HG03571 (cell line): ENCODE data around the gene SREBF2.
"Not testable (repeated sequence)": the region's sequence is repeated elsewhere in the genome, so short reads cannot be mapped to it uniquely, and the experiment has no call there.

Experiments
- ATAC-seq: cut with Tn5 transposase; IDR thresholded peaks from one replicate; pipeline ENCODE4 v1.9.1; 2021; ENCODE audit not compliant: unreplicated experiment

SREBF2 gene

GRCh38 chr22:41841085-41841712 lies 8.3 kb downstream of the SREBF2 start:
- ATAC-seq: no peak

DNA sequence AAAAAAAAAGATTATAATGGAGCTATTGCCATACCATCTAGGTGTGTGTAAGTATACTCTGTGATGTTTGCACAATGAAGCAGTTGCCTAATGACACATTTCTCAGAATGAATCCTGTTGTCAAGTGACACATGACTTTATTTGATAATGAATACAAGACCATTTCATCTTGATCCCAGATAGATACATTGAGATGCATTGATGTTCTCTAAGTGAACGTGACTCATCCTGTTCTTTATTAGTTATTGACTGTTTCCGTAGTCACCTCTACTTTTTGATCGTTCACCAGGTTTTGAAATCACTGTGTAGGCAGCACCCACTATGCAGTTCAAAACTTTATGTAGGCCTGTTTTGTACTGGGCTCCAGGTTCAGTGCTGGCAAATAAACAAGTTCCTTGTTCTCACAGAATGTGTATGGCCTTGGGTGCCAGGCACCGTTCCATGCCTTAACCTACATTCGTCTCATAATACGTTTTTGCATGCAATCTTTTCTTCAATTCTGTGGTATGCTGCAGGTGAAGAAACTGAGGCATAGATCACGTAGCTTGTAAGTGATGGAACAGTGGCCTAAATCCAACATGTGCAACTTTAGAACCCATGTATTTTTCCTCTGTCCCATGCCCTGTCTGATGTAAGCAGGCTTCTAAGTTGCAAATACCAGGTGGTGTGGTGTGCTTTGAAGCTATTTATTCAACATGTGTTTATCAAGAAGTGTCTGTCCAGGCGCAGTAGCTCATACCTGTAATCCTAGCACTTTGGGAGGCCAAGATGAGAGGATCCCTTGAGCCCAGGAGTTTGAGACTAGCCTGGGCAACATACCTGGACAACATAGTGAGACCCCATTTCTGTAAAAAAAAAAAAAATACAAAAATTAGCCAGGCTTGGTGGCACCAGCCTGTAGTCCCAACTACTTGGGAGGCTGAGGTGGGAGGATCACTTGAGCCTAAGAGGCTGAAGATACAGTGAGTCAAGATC lies 10.4 kb downstream of the SREBF2 start:
- no peak for ATAC-seq

GRCh38 chr22:41844036-41844435 lies 11.1 kb downstream of the SREBF2 start:
- no peak for ATAC-seq

GRCh38 chr22:41844513-41844912 lies 11.6 kb downstream of the SREBF2 start:
- ATAC-seq: no peak

GRCh38 chr22:41845380-41846267 lies 12.7 kb downstream of the SREBF2 start:
- no peak for ATAC-seq

GRCh38 chr22:41846268-41846987 lies 13.5 kb downstream of the SREBF2 start:
- no peak for ATAC-seq

DNA sequence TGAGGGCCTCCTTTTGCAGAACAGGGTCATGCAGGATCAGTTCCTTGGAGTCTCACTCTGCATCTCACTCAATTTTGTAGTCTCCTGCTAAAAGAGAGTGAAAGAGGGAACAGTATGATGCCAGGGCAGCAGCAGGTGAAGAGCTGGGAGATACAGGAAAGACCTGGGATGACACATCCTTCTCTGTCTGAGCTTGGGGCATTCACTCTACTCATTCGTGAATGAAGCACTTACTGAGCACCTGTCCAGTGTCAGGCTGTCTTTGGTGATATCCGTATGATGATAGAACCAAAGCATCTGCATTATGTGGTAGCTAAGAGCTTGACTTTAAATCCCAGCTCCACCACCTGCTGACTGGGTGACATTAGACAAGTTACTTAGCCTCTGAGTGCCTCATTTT lies 14.4 kb downstream of the SREBF2 start:
- no peak for ATAC-seq

GRCh38 chr22:41848468-41848867 lies 15.6 kb downstream of the SREBF2 start:
- no peak for ATAC-seq

GRCh38 chr22:41856469-41856868 lies 23.6 kb downstream of the SREBF2 start:
- no peak for ATAC-seq

DNA sequence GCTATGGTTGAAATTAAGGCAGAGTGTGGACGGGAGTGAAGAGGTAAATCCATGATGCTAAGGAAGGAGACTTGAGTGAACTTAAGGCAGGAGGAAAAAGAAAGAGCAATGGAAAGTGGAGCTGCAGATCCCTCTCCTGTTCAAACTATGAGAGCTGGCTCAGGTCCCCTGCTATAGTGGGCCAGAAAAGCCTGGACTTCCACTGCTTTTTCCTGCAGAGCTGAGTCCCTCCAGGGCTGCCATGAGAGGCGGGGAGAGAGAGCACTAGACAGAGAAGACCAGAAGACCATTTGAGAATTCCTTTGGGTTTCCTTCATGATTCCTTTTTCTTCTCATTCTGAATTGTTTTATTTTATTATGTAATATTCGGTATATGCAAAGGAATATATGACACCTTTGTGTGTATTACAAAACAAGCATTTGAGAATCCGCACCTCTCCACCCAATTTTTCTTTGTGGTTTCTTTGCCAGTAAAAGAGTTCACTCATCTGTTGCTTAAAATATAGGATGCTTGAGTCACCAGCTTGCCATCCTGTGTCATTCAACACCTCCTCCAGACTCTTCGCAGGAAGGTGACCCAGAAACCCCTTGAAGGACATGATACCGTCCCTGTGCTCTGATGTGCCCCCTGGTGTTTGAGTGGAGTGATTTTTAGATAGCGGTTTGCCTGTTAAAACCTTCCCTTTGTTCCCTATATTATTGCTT lies 24.4 kb downstream of the SREBF2 start:
- ATAC-seq: no peak

DNA sequence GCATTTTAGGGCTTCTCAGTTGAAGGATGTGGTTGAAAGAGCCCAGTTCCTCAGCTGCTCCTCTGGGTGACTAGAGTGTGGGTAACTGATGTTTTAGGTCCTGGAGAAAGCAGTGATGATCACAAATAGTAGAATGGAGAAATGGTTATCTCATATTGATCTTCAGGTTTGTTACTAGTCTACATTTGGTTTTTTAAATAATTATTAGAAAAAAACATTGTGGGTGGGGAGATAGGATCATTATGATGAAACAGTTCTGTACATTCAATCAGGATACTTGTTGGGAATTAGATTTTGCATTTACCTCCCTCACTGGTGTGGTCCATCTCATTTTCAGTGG lies 24.9 kb downstream of the SREBF2 start:
- ATAC-seq: no peak

DNA sequence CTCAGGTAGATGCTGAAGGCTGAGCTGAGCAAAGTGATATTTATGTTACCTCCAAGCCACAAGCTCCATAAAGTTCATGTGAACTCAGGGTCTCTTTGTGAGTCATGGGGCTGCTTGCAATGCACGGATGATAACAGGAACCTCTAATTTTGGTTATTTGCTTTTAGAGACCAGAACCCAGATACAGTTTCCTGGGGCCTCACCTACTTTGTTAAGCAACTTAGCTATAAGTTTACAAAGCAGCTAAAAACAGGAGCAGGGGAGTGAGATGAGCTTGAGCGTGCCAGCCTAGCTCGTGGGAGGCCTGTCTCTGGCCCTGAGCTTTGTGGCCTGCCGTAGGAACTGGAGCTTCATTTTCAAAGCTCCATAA lies 29.2 kb downstream of the SREBF2 start:
- ATAC-seq: no peak

- no peak for ATAC-seq
These were observed 29.8 kb downstream of the SREBF2 start for GRCh38 chr22:41862530-41863266.

- no peak for ATAC-seq
These were observed 30.6 kb downstream of the SREBF2 start for GRCh38 chr22:41863472-41863871.

DNA sequence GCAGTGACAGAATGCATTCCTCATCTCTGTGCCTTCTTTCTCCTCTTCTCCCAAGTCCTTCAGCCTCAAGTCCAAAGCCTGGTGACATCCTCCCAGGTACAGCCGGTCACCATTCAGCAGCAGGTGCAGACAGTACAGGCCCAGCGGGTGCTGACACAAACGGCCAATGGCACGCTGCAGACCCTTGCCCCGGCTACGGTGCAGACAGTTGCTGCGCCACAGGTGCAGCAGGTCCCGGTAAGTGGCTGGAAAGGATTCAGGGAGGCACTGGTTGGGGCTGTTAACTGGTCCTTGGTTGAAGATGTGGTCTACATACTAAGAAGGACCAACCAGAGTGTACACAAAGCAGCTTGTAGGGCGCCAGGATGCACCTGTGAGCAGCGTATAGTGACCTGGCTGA lies 35.7 kb downstream of the SREBF2 start:
- no peak for ATAC-seq

DNA sequence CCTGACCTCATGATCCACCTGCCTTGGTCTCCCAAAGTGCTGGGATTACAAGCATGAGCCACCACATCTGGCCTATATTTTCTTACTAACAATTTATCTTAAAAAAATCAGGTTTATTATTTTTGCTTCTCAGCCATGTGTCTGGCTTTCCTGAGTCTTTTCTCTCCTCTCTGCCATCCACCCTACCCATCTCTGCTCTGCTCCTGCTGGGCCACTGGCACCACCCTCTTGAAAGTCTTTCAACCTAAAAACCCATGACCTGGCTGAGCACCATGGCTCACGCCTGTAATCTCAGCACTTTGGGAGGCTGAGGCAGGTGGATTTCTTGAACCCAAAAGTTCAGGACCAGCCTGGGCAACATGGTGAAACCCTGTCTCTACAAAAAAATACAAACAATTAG lies 37.2 kb downstream of the SREBF2 start:
- ATAC-seq: not testable (repeated sequence)

- no peak for ATAC-seq
These were observed 37.9 kb downstream of the SREBF2 start for GRCh38 chr22:41870786-41871185.

DNA sequence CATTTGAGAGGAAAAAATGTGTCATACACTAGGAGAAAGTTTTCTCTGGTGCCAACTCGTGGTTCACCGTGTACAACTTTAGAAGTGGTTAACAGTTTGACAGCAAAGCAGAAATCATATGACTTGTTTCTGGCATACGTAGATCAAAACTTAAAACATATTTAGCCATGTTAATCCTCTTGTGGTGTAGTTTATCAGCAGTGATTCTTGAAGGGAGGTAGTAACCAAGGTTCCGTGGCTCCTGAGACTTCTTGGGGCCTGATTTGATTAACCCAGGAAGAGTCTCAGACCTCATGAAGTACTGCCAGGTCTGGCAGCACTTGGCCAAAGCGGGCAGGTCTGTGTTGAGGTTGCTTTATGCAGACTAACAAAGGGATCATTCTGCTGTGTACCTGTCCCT lies 40.5 kb downstream of the SREBF2 start:
- ATAC-seq: no peak

GRCh38 chr22:41874090-41874489 lies 41.2 kb downstream of the SREBF2 start:
- no peak for ATAC-seq
